NT2/D1 (cell line): ENCODE data around the gene CWC27.

Experiments
- DNase-seq: peaks from one replicate; pipeline ENCODE4 v3.0.0-alpha.2; 2011; ENCODE audit warnings: low read depth, low spot score
- H3K27me3 ChIP-seq: 2 replicates; pipeline ENCODE4 v1.6.0; 2011; ENCODE audit warnings: mild to moderate bottlenecking; ENCODE audit not compliant: insufficient read length, insufficient read depth
- H3K36me3 ChIP-seq: 2 replicates; pipeline ENCODE4 v1.6.1; 2011; ENCODE audit warnings: mild to moderate bottlenecking, low read length, mixed read lengths; ENCODE audit not compliant: insufficient read depth, insufficient read length
- H3K4me1 ChIP-seq: 2 replicates; pipeline ENCODE4 v1.5.1; 2011; ENCODE audit not compliant: insufficient read depth, insufficient read length
- H3K4me3 ChIP-seq: 2 replicates; pipeline ENCODE4 v1.5.1; 2011; ENCODE audit warnings: low read depth; ENCODE audit not compliant: insufficient read length
- H3K9ac ChIP-seq: 2 replicates; pipeline ENCODE4 v1.6.0; 2011; ENCODE audit warnings: low read depth; ENCODE audit not compliant: insufficient read length
- H3K9me3 ChIP-seq: 2 replicates; pipeline ENCODE4 v1.5.1; 2011; ENCODE audit warnings: mild to moderate bottlenecking, low read length; ENCODE audit not compliant: insufficient read depth
- SUZ12 ChIP-seq: IDR thresholded peaks from 2 replicates; pipeline ENCODE4 v1.6.1; 2011; ENCODE audit not compliant: insufficient read length, insufficient read depth; ENCODE audit errors: extremely low read depth
- YY1 ChIP-seq: IDR thresholded peaks from 2 replicates; pipeline ENCODE4 v1.6.1; 2011; ENCODE audit not compliant: insufficient read length, insufficient read depth
- ZNF274 ChIP-seq: IDR thresholded peaks from 2 replicates; pipeline ENCODE4 v1.6.1; 2011; ENCODE audit warnings: mild to moderate bottlenecking, low read depth, low read length

Gene CWC27

DNA sequence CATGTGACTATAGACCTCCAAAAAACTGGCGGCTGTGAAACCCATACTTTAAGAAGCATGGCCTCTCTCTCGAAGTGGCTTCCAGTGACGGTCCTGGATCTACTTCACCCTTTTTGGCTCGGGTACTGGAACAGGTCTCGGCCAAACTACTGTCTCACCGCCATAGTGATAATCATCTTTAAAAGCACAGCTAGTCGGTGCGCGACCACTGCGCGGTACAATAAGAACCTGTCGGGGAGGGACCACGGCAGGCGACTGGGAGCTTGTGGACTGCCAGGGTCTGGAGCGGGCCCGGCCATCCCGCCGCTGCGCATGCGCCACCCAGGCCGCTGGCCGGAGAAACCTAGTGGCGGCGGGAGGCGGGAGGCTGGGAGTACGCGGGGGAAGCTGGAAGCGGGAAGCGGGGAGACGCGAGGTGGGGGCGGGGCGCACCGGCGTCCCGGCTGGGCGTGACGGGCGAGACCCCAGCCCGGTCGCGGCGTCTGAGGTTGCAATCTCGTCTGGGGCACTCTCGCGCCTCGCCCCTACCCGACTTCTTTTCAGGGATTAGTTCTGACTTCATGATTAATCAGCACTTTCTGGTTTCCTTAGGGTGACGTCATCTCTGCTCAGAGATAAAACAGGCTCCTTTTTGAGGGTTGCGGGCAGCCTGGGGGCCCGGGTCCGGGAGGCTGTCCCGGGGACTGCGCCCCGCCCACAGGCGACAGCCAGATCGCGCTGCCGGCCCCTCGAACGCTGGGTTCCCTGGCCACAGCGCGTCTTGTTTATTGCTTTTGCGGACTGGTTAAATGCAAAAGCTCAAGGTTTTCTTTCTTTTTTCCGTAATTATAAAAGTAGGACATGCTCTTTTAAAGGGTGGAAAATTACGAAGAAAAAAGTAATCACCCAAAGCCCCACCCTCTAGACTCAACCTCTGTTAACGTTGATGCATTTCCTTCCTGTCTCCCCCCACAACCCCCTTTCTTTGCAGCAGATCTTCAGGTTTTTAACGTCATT lies 266.8 kb downstream of the CWC27 start:
- Histone ChIP-seq H3K4me3 (peak overlapping the region; percentile 36), H3K27me3 (peaks cover 4% of the 10 kb centered on the region), H3K36me3 (no peaks in the 10 kb centered on the region), H3K9ac (peak overlapping the region; percentile 57), H3K9me3 (no peaks in the 10 kb centered on the region), H3K4me1 (no peaks in the 10 kb centered on the region)
- TF ChIP-seq SUZ12: no peak
- no peak for TF ChIP-seq ZNF274
- no peak for TF ChIP-seq YY1
- DNase-seq: peak; percentile 63

DNA sequence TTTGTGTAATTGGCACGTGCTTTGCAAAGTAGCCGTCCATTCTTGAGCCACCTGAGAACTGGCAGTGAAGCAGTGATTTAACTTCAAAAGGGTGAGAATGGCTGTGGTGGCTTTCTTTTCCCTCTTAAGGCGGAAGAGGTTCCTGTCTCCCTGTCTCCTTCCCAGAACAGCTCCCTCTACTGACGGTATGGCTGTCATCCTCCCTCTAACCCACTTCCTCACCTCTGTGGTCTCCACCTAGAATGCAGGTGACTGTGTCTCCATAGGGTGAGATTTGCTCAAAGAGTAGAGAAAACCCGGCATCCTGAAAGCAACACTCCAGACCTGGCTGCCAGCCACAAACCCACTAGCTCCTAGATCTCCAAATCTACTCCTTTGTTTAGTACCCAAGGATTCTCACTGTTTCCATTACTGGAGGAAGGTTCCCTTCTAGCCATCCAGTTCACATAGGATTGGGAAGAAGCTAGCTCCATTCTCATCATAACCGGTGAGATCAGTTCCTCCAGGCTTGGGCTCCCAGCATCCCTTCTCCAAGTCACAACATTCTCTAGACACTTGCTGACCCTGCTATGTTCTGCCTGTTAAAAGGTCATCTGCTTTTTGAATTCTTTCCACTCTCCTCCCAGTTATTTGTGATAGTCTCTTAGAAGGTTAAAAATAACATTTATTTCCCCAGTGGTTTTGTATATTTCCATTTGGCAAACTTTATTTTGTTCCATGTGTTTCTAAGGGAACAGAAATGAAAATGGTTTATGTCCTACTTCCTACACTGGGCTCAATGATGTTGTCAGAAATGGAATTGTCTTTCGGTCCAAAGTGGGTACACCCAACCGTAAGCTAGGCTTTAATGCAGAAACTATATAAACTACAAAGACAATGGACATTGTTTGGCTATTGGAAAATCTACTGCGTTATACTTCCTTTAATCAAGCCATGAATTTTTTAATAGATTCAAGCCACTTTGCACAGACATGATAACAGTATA lies 269.4 kb downstream of the CWC27 start:
- H3K4me1 ChIP-seq: no peaks in the 10 kb centered on the region
- H3K27me3 ChIP-seq: peaks cover 4% of the 10 kb centered on the region
- H3K9ac ChIP-seq: no peak overlapping the region
- no peak overlapping the region for H3K4me3 ChIP-seq
- DNase-seq: peak; percentile 48
- H3K9me3 ChIP-seq: no peaks in the 10 kb centered on the region
- TF ChIP-seq YY1 (no peak), ZNF274 (no peak), SUZ12 (no peak)
- no peaks in the 10 kb centered on the region for H3K36me3 ChIP-seq

GRCh38 chr5:65041296-65042158 lies 272.8 kb downstream of the CWC27 start:
- Histone ChIP-seq H3K4me3 (no peak overlapping the region), H3K27me3 (peaks cover 2% of the 10 kb centered on the region), H3K9ac (no peak overlapping the region), H3K36me3 (no peaks in the 10 kb centered on the region), H3K4me1 (no peaks in the 10 kb centered on the region), H3K9me3 (no peaks in the 10 kb centered on the region)
- no peak for DNase-seq
- TF ChIP-seq YY1 (no peak), ZNF274 (no peak), SUZ12 (no peak)

DNA sequence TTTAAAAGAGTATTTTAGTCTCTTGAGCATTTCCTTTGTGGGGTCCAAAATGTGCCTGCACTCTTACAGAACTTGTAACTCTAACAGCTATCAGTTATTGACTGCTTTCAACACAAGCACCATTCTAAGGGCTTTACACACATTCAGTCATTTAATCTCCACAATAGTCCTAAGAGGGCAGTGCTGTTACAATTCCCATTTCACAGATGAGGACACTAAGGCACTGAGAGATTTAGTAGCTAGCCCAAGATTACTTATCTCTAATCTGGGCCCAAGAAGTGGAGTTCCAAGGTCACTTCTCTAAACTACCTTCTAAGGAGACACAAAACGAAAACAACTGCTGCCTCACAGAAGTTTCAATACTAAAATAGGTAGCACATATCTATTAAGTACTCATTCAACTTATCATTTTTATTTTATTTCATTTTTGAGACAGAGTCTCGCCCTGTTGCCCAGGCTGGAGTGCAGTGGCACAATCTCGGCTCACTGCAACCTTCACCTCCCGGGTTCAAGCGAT lies 275.2 kb downstream of the CWC27 start:
- no peak overlapping the region for H3K4me3 ChIP-seq
- no peaks in the 10 kb centered on the region for H3K36me3 ChIP-seq
- no peak overlapping the region for H3K9ac ChIP-seq
- H3K4me1 ChIP-seq: no peaks in the 10 kb centered on the region
- TF ChIP-seq SUZ12: no peak
- no peak for TF ChIP-seq YY1
- TF ChIP-seq ZNF274: no peak
- no peaks in the 10 kb centered on the region for H3K27me3 ChIP-seq
- H3K9me3 ChIP-seq: no peaks in the 10 kb centered on the region
- no peak for DNase-seq

- no peaks in the 10 kb centered on the region for H3K4me1 ChIP-seq
- H3K4me3 ChIP-seq: no peak overlapping the region
- TF ChIP-seq SUZ12 (no peak), YY1 (no peak), ZNF274 (no peak)
- H3K9me3 ChIP-seq: no peaks in the 10 kb centered on the region
- H3K36me3 ChIP-seq: no peaks in the 10 kb centered on the region
- no peak overlapping the region for H3K9ac ChIP-seq
- no peak for DNase-seq
- H3K27me3 ChIP-seq: no peaks in the 10 kb centered on the region
These were observed 278.5 kb downstream of the CWC27 start for GRCh38 chr5:65047225-65047624.

DNA sequence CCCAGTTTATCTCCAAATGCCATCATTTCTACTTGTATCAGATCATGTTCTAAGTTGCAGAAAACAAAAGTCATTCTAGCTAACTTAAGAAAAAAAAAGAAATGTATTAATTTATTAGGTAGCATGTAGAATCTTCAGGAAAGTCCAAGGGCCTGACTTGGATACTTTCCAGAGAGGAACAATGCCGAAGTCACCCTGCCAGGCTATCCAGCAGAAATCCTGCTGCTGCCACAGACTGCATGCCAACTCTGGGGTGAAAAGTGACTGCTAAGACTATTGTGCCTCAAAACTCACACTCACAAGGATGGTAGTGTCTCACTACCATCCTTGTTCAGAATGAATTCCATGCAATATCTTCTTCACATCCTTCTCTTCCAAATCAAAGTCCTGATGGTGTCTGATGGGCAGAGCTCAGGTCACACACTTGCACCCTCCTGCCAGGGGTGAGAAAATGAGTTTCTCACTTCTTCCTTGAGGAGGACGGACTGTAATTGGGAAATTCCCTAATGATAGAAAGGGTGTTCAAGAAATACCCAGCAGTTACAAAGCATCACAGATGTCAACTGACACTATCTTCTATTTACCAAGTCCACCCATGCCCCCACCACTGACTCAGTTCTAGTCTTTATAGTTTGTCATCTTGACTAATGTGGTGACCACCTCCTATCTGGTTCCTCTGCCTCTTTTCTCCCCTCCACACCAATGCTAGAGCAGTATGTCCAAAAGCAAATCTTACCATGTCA lies 279.4 kb downstream of the CWC27 start:
- H3K9me3 ChIP-seq: no peaks in the 10 kb centered on the region
- no peaks in the 10 kb centered on the region for H3K27me3 ChIP-seq
- H3K4me1 ChIP-seq: no peaks in the 10 kb centered on the region
- no peak overlapping the region for H3K9ac ChIP-seq
- no peak overlapping the region for H3K4me3 ChIP-seq
- no peak for DNase-seq
- TF ChIP-seq SUZ12 (no peak), ZNF274 (no peak), YY1 (no peak)
- H3K36me3 ChIP-seq: no peaks in the 10 kb centered on the region
